KMS-11 (cell line): ENCODE results near the gene FAF1.

Experiments
- H2AFZ ChIP-seq: fragments of 200-600 bp; sonication (generic); 2 replicates; pipeline ENCODE4 v1.6.1; 2016; ENCODE audit warnings: antibody characterized with exemption, mixed run types, low read depth
- H3K27ac ChIP-seq: fragments of 200-600 bp; sonication (generic); 2 replicates; pipeline ENCODE4 v1.6.1; 2016; ENCODE audit warnings: mild to moderate bottlenecking, mixed run types
- H3K27me3 ChIP-seq: fragments of 200-600 bp; sonication (generic); 2 replicates; pipeline ENCODE4 v1.6.1; 2017; ENCODE audit warnings: mild to moderate bottlenecking, low read depth, mixed run types, moderate library complexity; ENCODE audit not compliant: insufficient read depth
- H3K36me3 ChIP-seq: fragments of 200-600 bp; sonication (generic); 2 replicates; pipeline ENCODE4 v1.6.1; 2017; ENCODE audit warnings: mild to moderate bottlenecking, mixed run types; ENCODE audit not compliant: insufficient read depth
- H3K4me1 ChIP-seq: fragments of 200-600 bp; sonication (generic); 2 replicates; pipeline ENCODE4 v1.6.1; 2016; ENCODE audit warnings: mild to moderate bottlenecking, low read depth, mixed run types; ENCODE audit not compliant: poor library complexity, severe bottlenecking
- H3K4me2 ChIP-seq: fragments of 200-600 bp; sonication (generic); 2 replicates; pipeline ENCODE4 v1.7.0; 2016; ENCODE audit warnings: mild to moderate bottlenecking, mixed run types
- H3K4me3 ChIP-seq: fragments of 200-600 bp; sonication (generic); IDR thresholded peaks from 2 replicates; pipeline ENCODE4 v1.6.1; 2017; ENCODE audit warnings: low read depth, low read length, mixed read lengths; ENCODE audit not compliant: insufficient read depth
- H3K79me2 ChIP-seq: fragments of 200-600 bp; sonication (generic); 2 replicates; pipeline ENCODE4 v1.6.1; 2016; ENCODE audit warnings: low read depth, mixed run types; ENCODE audit not compliant: insufficient read depth
- H3K9ac ChIP-seq: fragments of 200-600 bp; sonication (generic); 2 replicates; pipeline ENCODE4 v1.6.1; 2016; ENCODE audit warnings: mild to moderate bottlenecking, mixed run types
- H4K20me1 ChIP-seq: fragments of 200-600 bp; sonication (generic); 2 replicates; pipeline ENCODE4 v1.6.1; 2016; ENCODE audit warnings: mild to moderate bottlenecking, mixed run types; ENCODE audit not compliant: insufficient read depth
- TF ChIP-seq, protein P1 (sequence below): fragments of 200-600 bp; sonication (generic); conservative IDR thresholded peaks from 2 replicates; pipeline ENCODE4 v1.6.1; 2017; ENCODE audit warnings: low read depth, mild to moderate bottlenecking, antibody characterized with exemption, low read length, moderate library complexity, mixed read lengths

Gene FAF1

GRCh38 chr1:50436489-50436888, 523.6 kb downstream of the FAF1 start:
- Histone ChIP-seq H4K20me1 (no peaks in the 10 kb centered on the region), H3K79me2 (no peaks in the 10 kb centered on the region), H3K27ac (no peak overlapping the region), H3K36me3 (no peaks in the 10 kb centered on the region), H3K9ac (no peak overlapping the region), H2AFZ (no peak overlapping the region), H3K4me3 (no peak overlapping the region), H3K27me3 (no peaks in the 10 kb centered on the region), H3K4me1 (no peaks in the 10 kb centered on the region), H3K4me2 (no peak overlapping the region)
- TF ChIP-seq, protein P1, sequence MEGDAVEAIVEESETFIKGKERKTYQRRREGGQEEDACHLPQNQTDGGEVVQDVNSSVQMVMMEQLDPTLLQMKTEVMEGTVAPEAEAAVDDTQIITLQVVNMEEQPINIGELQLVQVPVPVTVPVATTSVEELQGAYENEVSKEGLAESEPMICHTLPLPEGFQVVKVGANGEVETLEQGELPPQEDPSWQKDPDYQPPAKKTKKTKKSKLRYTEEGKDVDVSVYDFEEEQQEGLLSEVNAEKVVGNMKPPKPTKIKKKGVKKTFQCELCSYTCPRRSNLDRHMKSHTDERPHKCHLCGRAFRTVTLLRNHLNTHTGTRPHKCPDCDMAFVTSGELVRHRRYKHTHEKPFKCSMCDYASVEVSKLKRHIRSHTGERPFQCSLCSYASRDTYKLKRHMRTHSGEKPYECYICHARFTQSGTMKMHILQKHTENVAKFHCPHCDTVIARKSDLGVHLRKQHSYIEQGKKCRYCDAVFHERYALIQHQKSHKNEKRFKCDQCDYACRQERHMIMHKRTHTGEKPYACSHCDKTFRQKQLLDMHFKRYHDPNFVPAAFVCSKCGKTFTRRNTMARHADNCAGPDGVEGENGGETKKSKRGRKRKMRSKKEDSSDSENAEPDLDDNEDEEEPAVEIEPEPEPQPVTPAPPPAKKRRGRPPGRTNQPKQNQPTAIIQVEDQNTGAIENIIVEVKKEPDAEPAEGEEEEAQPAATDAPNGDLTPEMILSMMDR: no peak

DNA sequence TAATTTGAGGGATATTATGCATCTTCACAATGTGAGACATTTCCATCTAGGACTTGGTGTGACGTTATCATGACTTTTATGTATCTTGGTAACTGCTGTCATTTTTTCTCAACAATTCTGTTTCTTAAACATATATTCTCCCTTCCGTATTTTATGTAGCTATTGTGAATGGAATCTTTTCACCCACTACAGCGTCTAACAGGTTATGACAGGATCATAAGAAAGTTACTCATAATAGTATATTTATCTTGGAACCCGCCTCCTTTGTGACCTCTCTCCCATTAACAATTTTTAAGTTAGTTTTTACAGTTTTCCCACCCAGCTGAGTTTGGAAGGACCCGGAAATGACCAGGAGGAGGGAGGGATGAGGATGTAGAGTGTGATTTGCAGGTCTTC, 530.1 kb downstream of the FAF1 start:
- no peak overlapping the region for H3K4me2 ChIP-seq
- H3K9ac ChIP-seq: no peak overlapping the region
- H3K4me3 ChIP-seq: no peak overlapping the region
- no peaks in the 10 kb centered on the region for H3K79me2 ChIP-seq
- H3K36me3 ChIP-seq: no peaks in the 10 kb centered on the region
- H3K4me1 ChIP-seq: no peaks in the 10 kb centered on the region
- H2AFZ ChIP-seq: no peak overlapping the region
- no peaks in the 10 kb centered on the region for H3K27me3 ChIP-seq
- TF ChIP-seq, protein P1: no peak
- no peak overlapping the region for H3K27ac ChIP-seq
- H4K20me1 ChIP-seq: no peaks in the 10 kb centered on the region

GRCh38 chr1:50427818-50428779, 532.0 kb downstream of the FAF1 start:
- no peaks in the 10 kb centered on the region for H4K20me1 ChIP-seq
- H3K9ac ChIP-seq: no peak overlapping the region
- H3K27ac ChIP-seq: no peak overlapping the region
- no peaks in the 10 kb centered on the region for H3K79me2 ChIP-seq
- H3K4me2 ChIP-seq: no peak overlapping the region
- H3K36me3 ChIP-seq: no peaks in the 10 kb centered on the region
- no peak overlapping the region for H2AFZ ChIP-seq
- H3K4me1 ChIP-seq: no peaks in the 10 kb centered on the region
- H3K4me3 ChIP-seq: no peak overlapping the region
- TF ChIP-seq, protein P1: no peak
- H3K27me3 ChIP-seq: no peaks in the 10 kb centered on the region

DNA sequence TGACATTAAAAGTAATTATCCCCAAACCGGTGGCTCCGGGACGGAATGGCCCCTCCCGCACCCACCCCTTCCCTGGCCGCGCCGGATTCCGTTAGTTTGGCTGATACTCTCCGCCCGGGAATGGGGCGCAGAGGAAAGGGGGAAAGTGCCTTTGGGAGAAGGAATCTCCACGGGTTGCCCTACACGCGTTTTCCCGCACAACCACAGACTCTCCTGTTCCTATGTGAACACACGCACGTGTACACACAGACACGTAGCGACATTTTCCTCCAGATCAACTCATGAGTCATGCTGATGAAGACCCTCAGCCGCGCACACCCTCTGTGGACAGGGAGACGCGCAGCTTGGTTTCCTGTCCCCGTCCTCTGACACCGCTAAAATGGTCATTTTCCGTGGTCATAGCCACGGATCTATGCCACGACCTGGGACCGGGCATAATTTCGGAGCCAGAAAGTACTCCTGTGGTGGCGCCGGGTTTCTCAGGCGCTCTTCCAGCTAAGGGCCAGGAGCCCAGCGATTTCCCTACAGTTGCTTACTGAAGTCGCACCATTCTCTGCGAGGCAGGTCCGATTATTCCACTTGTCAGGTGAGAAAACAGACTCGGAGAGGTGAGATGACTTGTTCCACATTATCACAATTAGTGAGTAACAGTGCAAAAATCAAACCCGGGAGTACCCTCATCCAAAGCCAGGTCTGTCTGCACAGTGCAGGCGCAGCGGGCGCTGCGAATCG, 532.8 kb downstream of the FAF1 start:
- H3K27me3 ChIP-seq: no peaks in the 10 kb centered on the region
- no peak overlapping the region for H3K4me2 ChIP-seq

More for the DNA sequence above, 532.8 kb downstream of the FAF1 start:
- TF ChIP-seq, protein P1: no peak
- H3K4me1 ChIP-seq: no peaks in the 10 kb centered on the region
- H4K20me1 ChIP-seq: no peaks in the 10 kb centered on the region
- H2AFZ ChIP-seq: no peak overlapping the region
- no peak overlapping the region for H3K27ac ChIP-seq
- H3K4me3 ChIP-seq: no peak overlapping the region
- no peaks in the 10 kb centered on the region for H3K36me3 ChIP-seq
- no peaks in the 10 kb centered on the region for H3K79me2 ChIP-seq
- no peak overlapping the region for H3K9ac ChIP-seq
